Measurements from ENCODE around the gene CMTM4.
"Not testable (repeated sequence)": the region's sequence is repeated elsewhere in the genome, so short reads cannot be mapped to it uniquely, and the experiment has no call there.

The CMTM4 gene

GRCh38 chr16:66668777-66669444 lies 27.6 kb downstream of the CMTM4 start:
- DNase-seq, result no peak

DNA sequence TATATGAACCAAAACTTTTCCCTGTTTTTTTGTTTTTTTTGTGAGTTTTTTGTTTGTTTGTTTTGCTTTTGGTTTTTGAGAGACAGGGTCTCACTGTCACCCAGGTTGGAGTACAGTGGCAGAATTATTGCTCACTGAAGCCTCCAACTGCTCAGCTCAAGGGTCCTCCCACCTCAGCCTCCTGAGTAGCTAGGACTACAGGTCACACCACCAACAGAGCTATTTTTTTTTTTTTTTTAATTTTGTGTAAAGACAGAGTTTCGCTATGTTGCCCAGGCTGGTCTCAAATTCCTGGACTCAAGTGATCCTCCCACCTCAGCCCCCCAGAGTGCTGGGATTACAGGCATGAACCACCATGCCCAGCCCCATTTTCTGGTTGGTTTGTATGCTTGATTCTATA lies 28.6 kb downstream of the CMTM4 start:
- no peak for DNase-seq

- no peak for DNase-seq
Measured at GRCh38 chr16:66662445-66663194, 33.9 kb downstream of the CMTM4 start.

- not testable (repeated sequence) for DNase-seq
Measured at GRCh38 chr16:66661671-66662346, 34.7 kb downstream of the CMTM4 start.

DNA sequence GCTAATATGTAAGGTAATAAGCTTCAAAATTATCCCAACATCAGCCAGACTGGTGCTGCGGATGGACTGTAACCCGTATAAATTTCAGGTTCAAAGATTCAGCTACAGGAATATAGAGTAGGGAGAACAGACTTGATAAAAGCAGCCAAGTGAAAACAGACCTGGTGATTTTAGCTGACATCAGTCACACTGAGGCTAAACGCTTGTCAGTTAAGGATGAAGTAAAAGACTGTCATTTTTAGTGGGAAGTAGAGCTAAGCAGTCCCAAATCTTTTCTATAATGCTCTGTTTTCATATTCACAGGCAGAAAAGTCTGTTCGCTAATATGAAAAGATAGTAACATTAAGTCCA lies 35.4 kb downstream of the CMTM4 start:
- no peak for DNase-seq

- DNase-seq, result no peak
Measured at GRCh38 chr16:66660422-66661209, 35.9 kb downstream of the CMTM4 start.

DNA sequence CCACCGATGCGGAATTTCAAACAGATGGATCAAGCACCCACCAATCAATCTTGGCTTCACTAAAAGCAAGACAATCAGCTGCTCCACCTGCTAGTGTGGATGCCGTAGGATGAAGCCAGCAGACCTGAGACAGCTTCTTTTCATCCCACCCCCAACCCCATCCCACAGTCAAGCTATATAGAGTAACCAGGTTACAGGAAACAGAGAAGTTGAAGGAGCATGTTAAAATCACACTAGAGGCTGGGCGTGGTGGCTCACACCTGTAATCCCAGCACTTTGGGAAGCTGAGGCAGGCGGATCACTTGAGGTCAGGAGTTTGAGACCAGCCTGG lies 37.7 kb downstream of the CMTM4 start:
- DNase-seq, result no peak

- DNase-seq, result no peak
Measured at GRCh38 chr16:66658143-66658859, 38.2 kb downstream of the CMTM4 start.

DNA sequence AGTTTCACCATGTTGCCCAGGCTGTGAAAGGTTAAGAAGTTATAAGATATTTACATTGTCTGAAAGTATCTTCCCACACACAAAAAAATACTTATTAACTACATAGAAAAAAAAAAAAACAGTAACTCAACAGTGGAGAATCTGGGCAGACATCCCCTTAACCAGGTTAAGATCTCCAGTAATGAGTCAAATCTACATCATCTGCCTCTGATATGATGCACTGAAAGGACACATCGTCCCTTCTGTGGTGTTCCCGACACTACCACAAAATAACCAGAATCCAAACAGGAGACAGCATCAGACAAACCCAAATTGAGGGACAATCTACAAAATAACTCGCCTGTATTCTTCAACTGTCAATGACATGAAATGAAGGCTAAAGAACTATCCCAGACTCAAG lies 40.0 kb downstream of the CMTM4 start:
- DNase-seq, result no peak

DNA sequence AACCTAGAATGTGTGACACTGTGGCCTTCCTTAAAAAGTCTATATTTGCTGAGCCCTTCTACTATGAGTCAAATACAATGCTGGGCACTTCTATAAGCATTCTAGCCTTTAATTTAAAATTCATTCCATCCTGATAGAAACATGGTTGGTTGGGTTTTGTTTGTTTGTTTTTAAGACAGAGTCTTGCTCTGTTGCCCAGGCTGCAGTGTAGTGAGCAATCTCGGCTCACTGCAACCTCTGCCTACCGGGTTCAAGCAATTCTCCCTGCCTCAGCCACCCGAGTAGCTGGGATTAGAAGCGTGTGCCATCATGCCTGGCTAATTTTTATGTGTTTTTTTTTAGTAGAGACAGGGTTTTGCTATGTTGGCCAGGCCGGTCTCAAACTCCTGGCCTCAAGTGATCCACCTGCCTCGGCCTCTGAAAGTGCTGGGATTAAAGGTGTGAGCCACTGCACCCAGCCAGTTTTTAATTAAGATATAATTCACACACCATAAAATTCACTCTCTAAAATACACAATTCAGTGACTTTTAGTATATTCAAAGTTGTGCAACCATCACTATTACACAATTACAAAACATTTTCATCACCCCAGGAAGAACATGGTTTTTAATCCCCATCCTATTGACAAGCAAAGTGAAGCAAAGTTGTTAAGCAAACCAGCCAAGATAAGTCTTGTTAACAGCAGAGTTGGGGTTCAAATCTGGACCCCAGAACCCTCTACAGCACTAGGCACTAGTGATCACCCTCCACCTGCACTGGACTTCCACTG lies 42.8 kb downstream of the CMTM4 start:
- DNase-seq, result no peak

DNA sequence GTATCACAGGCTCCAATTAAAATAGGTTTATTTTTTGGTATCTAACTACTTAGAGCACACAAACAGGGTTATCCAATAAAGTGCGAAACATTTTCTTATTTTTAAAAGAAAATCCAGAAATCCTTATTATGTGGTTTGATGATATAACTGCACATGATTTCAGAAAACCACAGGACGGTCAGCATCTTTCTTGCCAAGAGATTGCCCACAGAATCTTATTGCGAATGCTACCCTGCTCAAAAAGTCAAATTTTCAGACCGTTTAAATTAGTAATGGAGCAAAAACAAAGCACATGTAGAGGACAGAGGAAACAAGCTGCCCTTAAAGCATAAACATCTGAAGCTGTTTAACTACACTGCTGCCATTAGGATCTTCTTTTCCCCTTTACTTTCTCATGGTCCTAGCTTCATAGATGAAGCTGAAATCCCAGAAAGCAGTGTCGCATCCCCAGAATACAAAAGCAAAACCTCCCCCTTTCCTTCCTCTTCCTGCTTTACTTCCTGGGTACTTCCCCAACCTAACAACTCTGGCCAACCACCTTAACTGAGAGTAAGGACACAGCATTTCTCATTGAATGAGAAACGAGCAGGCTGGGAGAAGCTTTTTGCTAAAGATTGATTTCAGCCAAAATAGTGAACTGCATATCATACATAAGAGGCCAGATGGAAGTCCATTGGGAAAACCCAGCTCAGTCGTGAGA lies 43.7 kb downstream of the CMTM4 start:
- DNase-seq, result no peak

DNA sequence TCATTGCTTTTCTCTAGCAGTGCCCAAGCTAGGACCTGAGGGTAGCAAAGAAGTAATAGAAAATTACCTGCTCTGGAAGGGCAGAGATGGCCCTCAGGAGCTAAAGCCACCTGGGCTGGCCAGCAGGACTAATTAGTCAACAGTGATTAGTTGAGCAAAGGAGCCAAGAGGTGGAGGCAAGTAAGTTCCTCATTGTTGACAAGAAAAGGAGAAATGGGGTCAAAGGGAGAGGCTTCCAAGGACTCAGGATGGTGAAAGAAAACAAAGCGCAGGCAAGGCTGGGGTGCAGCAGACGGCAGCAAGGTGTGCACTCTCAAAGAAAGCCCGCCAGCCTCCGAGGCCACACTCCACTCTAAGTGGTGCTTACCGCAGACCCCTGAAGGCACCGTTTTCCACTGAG lies 44.6 kb downstream of the CMTM4 start:
- DNase-seq, result no peak

DNA sequence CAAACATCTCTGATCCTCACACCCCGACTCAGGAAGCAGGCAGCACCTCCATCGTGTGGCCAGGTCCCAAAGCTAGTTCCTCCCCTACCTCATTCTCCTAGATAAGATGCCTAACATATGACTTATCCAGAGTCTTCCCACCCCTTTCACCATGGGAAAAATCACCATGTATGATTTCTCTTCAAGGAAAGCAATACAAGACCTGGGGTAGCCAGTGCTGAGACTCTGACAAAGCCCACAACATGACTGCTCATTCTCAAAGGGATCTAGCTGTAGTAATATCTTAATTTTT lies 45.1 kb downstream of the CMTM4 start:
- no peak for DNase-seq

GRCh38 chr16:66650707-66651473 lies 45.7 kb downstream of the CMTM4 start:
- DNase-seq, result peak; percentile 11 to 72

DNA sequence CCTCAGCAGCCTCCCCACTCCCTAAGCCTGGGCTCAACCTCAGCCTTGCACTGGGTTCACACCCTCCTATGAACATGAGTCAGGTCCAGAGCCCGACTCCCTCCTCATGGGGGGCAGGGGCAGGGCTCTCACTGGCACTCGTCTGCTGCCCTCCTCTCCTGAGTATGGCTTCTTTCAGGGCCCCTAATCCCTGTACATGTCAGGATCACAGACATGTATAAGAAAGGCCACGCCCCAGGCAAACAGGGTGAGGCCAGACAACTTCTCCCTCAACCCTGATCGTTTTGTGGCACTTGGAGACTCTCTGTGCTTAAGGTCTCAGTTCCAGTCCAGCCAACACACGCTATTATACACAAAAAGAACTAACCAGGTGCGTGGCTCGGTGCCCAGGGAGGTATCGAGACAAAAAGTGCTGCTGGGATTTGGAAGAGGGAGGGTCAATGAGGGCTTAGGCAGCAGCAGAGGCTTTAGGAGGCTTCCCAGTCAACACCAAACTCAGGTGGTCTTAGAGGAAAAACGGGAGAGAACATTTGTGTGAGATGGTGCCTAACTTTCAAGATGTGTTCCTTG lies 46.8 kb downstream of the CMTM4 start:
- DNase-seq, result no peak

- DNase-seq, result no peak
Measured at GRCh38 chr16:66649167-66649566, 47.4 kb downstream of the CMTM4 start.

DNA sequence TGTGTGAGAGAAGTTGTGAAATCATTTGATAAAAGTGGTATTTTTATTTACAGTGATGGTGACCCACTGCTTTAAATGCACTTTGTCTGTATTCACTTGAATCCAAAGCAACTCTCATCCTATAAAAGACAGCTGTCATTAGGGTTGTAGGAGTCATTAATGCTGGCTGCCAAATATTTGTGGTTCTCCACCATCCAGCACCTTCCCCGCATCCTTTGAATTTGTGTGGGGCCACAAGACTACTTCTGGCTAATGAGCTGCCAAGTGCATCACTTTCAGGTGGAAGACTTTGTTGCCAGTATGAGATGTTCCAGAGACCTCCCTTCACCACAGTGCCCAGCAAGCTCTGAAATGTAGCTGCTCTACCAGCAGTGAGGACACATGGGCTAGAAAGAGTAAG lies 48.7 kb downstream of the CMTM4 start:
- DNase-seq, result no peak

DNA sequence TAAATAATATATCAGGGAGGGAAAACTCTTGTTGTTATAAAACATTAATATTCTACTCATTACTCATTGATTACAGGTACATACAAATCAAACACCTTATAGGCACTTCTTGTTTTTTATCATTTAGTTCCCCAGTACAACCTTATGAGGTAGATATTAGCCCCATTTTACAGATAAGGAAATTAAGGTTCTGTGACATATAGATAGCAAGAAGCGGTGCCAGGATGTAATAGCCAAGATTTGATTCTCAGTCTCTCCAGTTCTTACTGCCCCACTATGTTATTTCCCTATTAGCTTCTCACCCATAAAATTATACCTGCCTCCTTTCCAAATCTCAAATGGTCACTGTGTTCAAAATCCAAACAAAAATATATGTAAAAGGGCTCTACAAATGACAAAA lies 55.2 kb downstream of the CMTM4 start:
- DNase-seq, result no peak

- no peak for DNase-seq
Measured at GRCh38 chr16:66640724-66641314, 55.7 kb downstream of the CMTM4 start.

Data from bone marrow (tissue), 2 donors.